Neural progenitor cell (in vitro differentiated cells): ENCODE results near the gene WDR64. TPM values are rescaled to one million over a fixed set of nuclear protein-coding genes. Genes with fewer than 3 reads are reported as not detected.

Experiments
- DNase-seq: peaks from one replicate; pipeline ENCODE4 v3.0.0-alpha.2; 2016; ENCODE audit warnings: low spot score
- H2AFZ ChIP-seq: fragments of 200-600 bp; sonication (generic); replicated peaks from 2 replicates; pipeline ENCODE4 v1.6.1; 2016; ENCODE audit warnings: antibody characterized with exemption
- H3F3A ChIP-seq: fragments of 200-600 bp; sonication (generic); 2 replicates; pipeline ENCODE4 v1.6.1; 2016; ENCODE audit warnings: antibody characterized with exemption, low read depth
- H3K27ac ChIP-seq: fragments of 200-600 bp; sonication (generic); 2 replicates; pipeline ENCODE4 v1.5.1; 2016; ENCODE audit warnings: mild to moderate bottlenecking
- H3K27me3 ChIP-seq: fragments of 200-600 bp; sonication (generic); 2 replicates; pipeline ENCODE4 v1.6.1; 2016; ENCODE audit warnings: mild to moderate bottlenecking, moderate library complexity
- H3K36me3 ChIP-seq: fragments of 200-600 bp; sonication (generic); 2 replicates; pipeline ENCODE4 v1.5.1; 2016
- H3K4me1 ChIP-seq: fragments of 200-600 bp; sonication (generic); 2 replicates; pipeline ENCODE4 v1.6.1; 2016; ENCODE audit warnings: mixed run types
- H3K4me2 ChIP-seq: fragments of 200-600 bp; sonication (generic); 2 replicates; pipeline ENCODE4 v1.6.1; 2016
- H3K4me3 ChIP-seq: fragments of 200-600 bp; sonication (generic); 2 replicates; pipeline ENCODE4 v1.5.1; 2016
- H3K79me2 ChIP-seq: fragments of 200-600 bp; sonication (generic); 2 replicates; pipeline ENCODE4 v1.6.1; 2016; ENCODE audit warnings: low read depth
- H3K9ac ChIP-seq: fragments of 200-600 bp; sonication (generic); 2 replicates; pipeline ENCODE4 v1.6.1; 2016
- H3K9me3 ChIP-seq: fragments of 200-600 bp; sonication (generic); 2 replicates; pipeline ENCODE4 v1.5.1; 2016; ENCODE audit warnings: low read depth
- H4K20me1 ChIP-seq: fragments of 200-600 bp; sonication (generic); 2 replicates; pipeline ENCODE4 v1.6.1; 2016; ENCODE audit warnings: low read depth
- H3K27ac Mint-ChIP-seq: 3 replicates; pipeline ENCODE4 v1.8.0; 2021; ENCODE audit warnings: mixed read lengths
- H3K27me3 Mint-ChIP-seq: 2 replicates; pipeline ENCODE4 v1.8.0; 2022; ENCODE audit warnings: low read depth, mild to moderate bottlenecking, inconsistent platforms, moderate library complexity, mixed read lengths; ENCODE audit not compliant: insufficient read depth
- H3K36me3 Mint-ChIP-seq: 3 replicates; pipeline ENCODE4 v1.8.0; 2021; ENCODE audit warnings: mixed read lengths
- H3K4me1 Mint-ChIP-seq: 3 replicates; pipeline ENCODE4 v1.8.0; 2021; ENCODE audit warnings: mixed read lengths
- H3K4me3 Mint-ChIP-seq: 3 replicates; pipeline ENCODE4 v1.8.0; 2021; ENCODE audit warnings: mild to moderate bottlenecking, moderate library complexity, mixed read lengths
- H3K9me3 Mint-ChIP-seq: 3 replicates; pipeline ENCODE4 v1.8.0; 2020; ENCODE audit warnings: mixed read lengths
- EZH2 ChIP-seq: fragments of 200-600 bp; sonication (generic); IDR thresholded peaks from 2 replicates; pipeline ENCODE4 v1.6.1; 2017; ENCODE audit warnings: antibody characterized with exemption, mild to moderate bottlenecking, moderate library complexity
- EZH2phosphoT487 ChIP-seq: fragments of 200-600 bp; sonication (generic); IDR thresholded peaks from 2 replicates; pipeline ENCODE4 v1.6.1; 2017; ENCODE audit warnings: antibody characterized with exemption
- total RNA-seq: library from RNA; depleted of rRNA; stranded (reverse); fragments of >200 nt; gene quantifications from 2 replicates; pipeline ENCODE4 v1.2.3, GENCODE V29; 2015; ENCODE audit warnings: low replicate concordance
- TF ChIP-seq, protein P1 (sequence below): fragments of 200-600 bp; sonication (generic); IDR thresholded peaks from 2 replicates; pipeline ENCODE4 v1.5.1; 2017; ENCODE audit warnings: antibody characterized with exemption, mild to moderate bottlenecking

The WDR64 gene
- total RNA-seq, 1 donor from 2014 or later = not detected

DNA sequence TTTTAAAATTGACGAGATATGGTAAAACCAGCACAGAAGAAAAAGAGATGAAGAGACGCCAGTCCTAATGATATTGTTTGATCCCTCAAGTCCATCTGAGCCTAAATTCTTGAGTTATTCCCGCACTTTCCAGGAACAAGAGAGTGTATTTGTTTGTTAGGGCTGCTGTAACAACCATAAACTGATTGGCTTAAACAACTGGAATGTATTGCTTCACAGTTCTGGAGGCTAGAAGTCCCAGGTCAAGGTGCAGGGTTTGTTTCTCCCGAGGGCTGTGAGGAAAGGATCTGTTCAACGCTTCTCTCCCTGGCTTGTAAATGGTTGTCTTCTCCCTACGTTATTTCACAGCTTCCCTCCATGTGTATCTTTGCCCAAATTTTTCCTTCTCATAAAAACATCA lies 188.1 kb downstream of the WDR64 start:
- H3K9ac ChIP-seq = no peak overlapping the region

DNA sequence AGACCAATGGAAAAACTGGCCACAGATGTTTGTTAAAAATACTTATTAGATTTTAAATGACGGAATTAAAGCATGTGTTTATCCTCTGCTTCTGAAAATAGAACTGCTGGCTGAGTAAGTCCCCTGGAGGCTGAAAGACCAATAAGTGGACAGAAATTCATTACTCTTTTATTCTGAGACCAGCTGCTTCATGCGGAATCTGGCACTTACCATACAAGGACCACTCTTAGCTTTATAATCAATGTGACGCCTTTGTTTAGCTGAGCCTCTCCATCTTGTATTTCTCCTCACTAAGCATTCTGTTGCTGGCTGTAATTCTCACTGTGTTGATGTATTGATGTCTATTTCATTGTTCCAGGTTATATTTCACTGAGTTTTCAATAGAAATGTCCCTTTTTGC lies 189.6 kb downstream of the WDR64 start:
- Histone ChIP-seq H3K4me2 (no peak overlapping the region), H3K4me3 (no peak overlapping the region), H3K79me2 (no peaks in the 10 kb centered on the region), H3K27ac (no peak overlapping the region), H3F3A (no peaks in the 10 kb centered on the region), H3K9me3 (no peaks in the 10 kb centered on the region), H3K36me3 (no peaks in the 10 kb centered on the region), H2AFZ (no peak overlapping the region), H4K20me1 (no peaks in the 10 kb centered on the region), H3K27me3 (no peaks in the 10 kb centered on the region), H3K4me1 (no peaks in the 10 kb centered on the region), H3K9ac (no peak overlapping the region)
- Mint-ChIP-seq H3K27me3 (peaks cover 2% of the 10 kb centered on the region), H3K9me3 (no peaks in the 10 kb centered on the region), H3K36me3 (no peaks in the 10 kb centered on the region), H3K4me3 (no peak overlapping the region), H3K27ac (no peak overlapping the region), H3K4me1 (no peaks in the 10 kb centered on the region)
- TF ChIP-seq EZH2 = no peak
- TF ChIP-seq EZH2phosphoT487 = no peak
- TF ChIP-seq, protein P1, sequence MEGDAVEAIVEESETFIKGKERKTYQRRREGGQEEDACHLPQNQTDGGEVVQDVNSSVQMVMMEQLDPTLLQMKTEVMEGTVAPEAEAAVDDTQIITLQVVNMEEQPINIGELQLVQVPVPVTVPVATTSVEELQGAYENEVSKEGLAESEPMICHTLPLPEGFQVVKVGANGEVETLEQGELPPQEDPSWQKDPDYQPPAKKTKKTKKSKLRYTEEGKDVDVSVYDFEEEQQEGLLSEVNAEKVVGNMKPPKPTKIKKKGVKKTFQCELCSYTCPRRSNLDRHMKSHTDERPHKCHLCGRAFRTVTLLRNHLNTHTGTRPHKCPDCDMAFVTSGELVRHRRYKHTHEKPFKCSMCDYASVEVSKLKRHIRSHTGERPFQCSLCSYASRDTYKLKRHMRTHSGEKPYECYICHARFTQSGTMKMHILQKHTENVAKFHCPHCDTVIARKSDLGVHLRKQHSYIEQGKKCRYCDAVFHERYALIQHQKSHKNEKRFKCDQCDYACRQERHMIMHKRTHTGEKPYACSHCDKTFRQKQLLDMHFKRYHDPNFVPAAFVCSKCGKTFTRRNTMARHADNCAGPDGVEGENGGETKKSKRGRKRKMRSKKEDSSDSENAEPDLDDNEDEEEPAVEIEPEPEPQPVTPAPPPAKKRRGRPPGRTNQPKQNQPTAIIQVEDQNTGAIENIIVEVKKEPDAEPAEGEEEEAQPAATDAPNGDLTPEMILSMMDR = no peak
- DNase-seq = no peak

More for the DNA sequence above, 188.1 kb downstream of the WDR64 start:
- Mint-ChIP-seq H3K27me3 (peaks cover 2% of the 10 kb centered on the region), H3K4me3 (no peak overlapping the region), H3K27ac (no peak overlapping the region), H3K36me3 (no peaks in the 10 kb centered on the region), H3K9me3 (no peaks in the 10 kb centered on the region), H3K4me1 (no peaks in the 10 kb centered on the region)
- Histone ChIP-seq H4K20me1 (no peaks in the 10 kb centered on the region), H3F3A (no peaks in the 10 kb centered on the region), H3K9me3 (no peaks in the 10 kb centered on the region), H3K4me2 (no peak overlapping the region), H3K27me3 (no peaks in the 10 kb centered on the region), H3K4me1 (no peaks in the 10 kb centered on the region), H3K4me3 (no peak overlapping the region), H3K27ac (no peak overlapping the region), H3K79me2 (no peaks in the 10 kb centered on the region), H2AFZ (no peak overlapping the region), H3K36me3 (no peaks in the 10 kb centered on the region)
- TF ChIP-seq, protein P1 = no peak
- TF ChIP-seq EZH2phosphoT487 = no peak
- TF ChIP-seq EZH2 = no peak
- DNase-seq = no peak

DNA sequence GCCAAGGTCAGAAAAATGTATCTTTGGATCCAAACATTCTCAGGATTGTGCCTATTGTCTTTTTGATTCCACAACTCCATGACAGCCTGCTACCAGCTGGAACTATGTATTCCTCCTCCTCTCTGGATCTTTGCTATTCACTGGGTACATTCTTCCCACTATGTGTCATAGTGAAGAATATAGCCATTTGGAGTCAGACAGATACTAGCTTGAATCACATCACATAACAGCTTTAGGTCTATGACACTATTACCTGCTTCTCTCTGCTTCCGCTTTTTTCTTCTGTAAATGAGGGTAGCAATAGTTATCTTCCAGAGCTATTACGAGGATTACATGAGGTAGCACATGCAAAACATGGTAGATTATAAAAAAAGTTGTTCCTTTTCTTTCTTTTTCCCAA lies 190.5 kb downstream of the WDR64 start:
- no peak overlapping the region for H2AFZ ChIP-seq
- no peak overlapping the region for H3K27ac ChIP-seq
- peaks cover 8% of the 10 kb centered on the region for H3K4me1 Mint-ChIP-seq

DNA sequence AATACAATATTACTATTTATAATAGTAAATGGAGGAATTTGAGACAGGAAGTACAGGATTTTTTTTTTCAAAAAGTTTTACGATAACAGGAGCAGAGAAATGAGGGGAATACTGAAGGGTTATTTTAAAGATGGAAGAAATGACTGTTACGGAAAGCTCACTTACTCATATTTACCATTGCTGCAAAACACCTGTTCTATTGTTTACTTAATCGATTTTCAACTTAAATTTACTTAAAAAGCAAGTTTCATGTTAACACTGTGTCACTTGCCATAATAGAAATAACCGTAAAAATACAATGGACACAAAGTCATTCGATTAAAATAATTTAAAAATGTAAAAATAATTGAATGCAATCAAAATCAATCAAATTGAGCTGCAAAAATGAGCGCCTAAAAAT lies 192.5 kb downstream of the WDR64 start:
- TF ChIP-seq EZH2 (no peak), EZH2phosphoT487 (no peak)
- TF ChIP-seq, protein P1 = no peak
- Histone ChIP-seq H3K9me3 (no peaks in the 10 kb centered on the region), H3K27ac (no peak overlapping the region), H4K20me1 (peaks cover 8% of the 10 kb centered on the region), H3K4me2 (no peak overlapping the region), H2AFZ (no peak overlapping the region), H3K27me3 (no peaks in the 10 kb centered on the region), H3K79me2 (peaks cover 15% of the 10 kb centered on the region), H3K36me3 (no peaks in the 10 kb centered on the region), H3K4me3 (no peak overlapping the region), H3K9ac (no peak overlapping the region), H3F3A (peaks cover 13% of the 10 kb centered on the region), H3K4me1 (peaks cover 15% of the 10 kb centered on the region)
- peaks cover 7% of the 10 kb centered on the region for H3K27me3 Mint-ChIP-seq
- no peak overlapping the region for H3K4me3 Mint-ChIP-seq
- DNase-seq = no peak
- peaks cover 21% of the 10 kb centered on the region for H3K4me1 Mint-ChIP-seq
- no peak overlapping the region for H3K27ac Mint-ChIP-seq
- peaks cover 2% of the 10 kb centered on the region for H3K36me3 Mint-ChIP-seq
- no peaks in the 10 kb centered on the region for H3K9me3 Mint-ChIP-seq

More for the DNA sequence above, 190.5 kb downstream of the WDR64 start:
- Histone ChIP-seq H3K4me2 (no peak overlapping the region), H3K4me1 (peaks cover 4% of the 10 kb centered on the region), H3K79me2 (no peaks in the 10 kb centered on the region), H4K20me1 (no peaks in the 10 kb centered on the region), H3K9me3 (no peaks in the 10 kb centered on the region), H3K27me3 (no peaks in the 10 kb centered on the region), H3K4me3 (no peak overlapping the region), H3F3A (no peaks in the 10 kb centered on the region), H3K9ac (no peak overlapping the region), H3K36me3 (no peaks in the 10 kb centered on the region)
- Mint-ChIP-seq H3K36me3 (no peaks in the 10 kb centered on the region), H3K27ac (no peak overlapping the region), H3K4me3 (no peak overlapping the region), H3K9me3 (no peaks in the 10 kb centered on the region), H3K27me3 (peaks cover 2% of the 10 kb centered on the region)
- DNase-seq = no peak
- TF ChIP-seq EZH2 = no peak
